Natural killer cell treated with Interleukin-12 subunit alpha and Interleukin-12 subunit beta and Interleukin-15 and Interleukin-18, amount 100 ng/mL, for 72 hours (primary cell): Measurements from ENCODE around the gene RPS6KA4. TPM values are rescaled to one million over a fixed set of nuclear protein-coding genes. Genes with fewer than 3 reads are reported as not detected.

ENCODE experiments used
- ATAC-seq, 2 donors: fragments of 150-1000 bp; cut with Tn5 transposase in 1 of 2; sonication (Bioruptor Pico), chemical (Tn5 transposase) in 1 of 2; 2 replicates each; pipeline ENCODE4 v1.10.0; 2021
- DNase-seq: peaks from one replicate; pipeline ENCODE4 v3.0.0; 2022; ENCODE audit warnings: low spot score
- H3K27ac Mint-ChIP-seq, 2 donors: 1 replicate in 1 of 2; 2 replicates in 1 of 2; pipeline ENCODE4 v1.8.0; 2022; ENCODE audit warnings: mixed read lengths in 2 of 2, mild to moderate bottlenecking in 1 of 2, moderate library complexity in 1 of 2
- H3K27me3 Mint-ChIP-seq, 2 donors: 1 replicate in 1 of 2; 2 replicates in 1 of 2; pipeline ENCODE4 v1.8.0; 2022; ENCODE audit warnings: mixed read lengths in 2 of 2
- H3K36me3 Mint-ChIP-seq: one replicate; pipeline ENCODE4 v1.8.0; 2022; ENCODE audit warnings: mixed read lengths
- H3K4me1 Mint-ChIP-seq, 2 donors: 1 replicate in 1 of 2; 2 replicates in 1 of 2; pipeline ENCODE4 v1.8.0; 2022; ENCODE audit warnings: low read depth in 2 of 2, mixed read lengths in 2 of 2, mild to moderate bottlenecking in 1 of 2
- H3K4me3 Mint-ChIP-seq: one replicate; pipeline ENCODE4 v1.8.0; 2022; ENCODE audit warnings: mixed read lengths
- H3K9me3 Mint-ChIP-seq: 2 replicates; pipeline ENCODE4 v1.8.0; 2022; ENCODE audit warnings: mixed read lengths
- total RNA-seq, 2 donors: library from RNA; stranded (reverse); gene quantifications; one replicate each; pipeline ENCODE4 v1.2.3, GENCODE V29; 2022

The RPS6KA4 gene
- total RNA-seq, 2 donors from 2014 or later, result 20.7 to 29.5 TPM

DNA sequence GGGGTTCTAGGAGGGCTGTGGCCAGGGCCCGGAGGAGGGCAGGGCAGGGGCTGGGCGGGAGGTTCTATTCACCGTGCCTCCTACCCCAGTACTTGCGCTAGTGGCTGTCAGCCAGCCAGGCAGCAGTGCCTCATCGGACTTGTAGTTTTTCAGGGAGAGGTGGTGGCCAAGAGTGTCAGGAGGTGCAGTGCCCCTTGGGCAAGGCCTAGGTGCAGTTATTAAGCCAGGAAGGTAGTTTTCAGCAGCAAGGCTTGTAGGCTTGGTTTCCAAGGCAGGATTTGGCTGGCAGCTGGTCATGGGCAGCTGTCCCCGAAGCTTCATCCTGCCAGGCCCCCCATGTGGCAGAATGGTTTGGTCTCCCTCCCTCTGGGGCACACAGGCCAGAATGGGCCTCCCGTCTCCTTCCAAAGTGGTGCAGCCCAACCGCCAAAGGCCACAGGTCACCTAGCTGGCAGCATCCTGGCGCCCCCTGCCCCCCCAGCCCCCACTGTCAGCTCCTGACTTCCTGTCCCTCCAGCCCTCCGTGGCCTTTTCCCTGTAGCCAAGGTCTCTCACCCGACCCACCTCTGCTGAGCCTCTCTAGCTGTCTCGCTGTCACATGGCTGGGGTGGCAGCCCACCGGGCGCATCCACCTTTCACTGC, 10.5 kb upstream of the RPS6KA4 start:
- H3K4me3 Mint-ChIP-seq, result no peak overlapping the region
- H3K4me1 Mint-ChIP-seq, result peaks cover 5 to 21% of the 10 kb centered on the region in 2 donors
- ATAC-seq, result no peak

DNA sequence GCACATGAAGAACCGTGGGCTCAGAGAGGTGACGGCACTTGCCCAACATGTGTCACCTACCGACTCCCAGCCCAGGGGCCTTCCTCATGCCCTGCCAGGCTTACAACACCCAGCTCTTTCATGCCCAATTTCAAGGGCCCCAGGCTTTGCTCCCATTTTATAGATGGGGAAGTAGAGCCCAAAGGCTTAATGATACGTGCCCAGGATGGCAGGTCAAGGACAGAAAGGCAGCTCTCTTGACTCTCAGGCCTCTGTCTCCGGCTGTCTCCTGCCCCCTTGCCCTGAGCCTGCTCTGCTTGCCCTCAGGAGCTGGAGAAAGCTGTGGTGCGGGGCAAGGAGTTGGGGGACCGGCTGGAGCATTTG, 10.0 kb upstream of the RPS6KA4 start:
- DNase-seq, result no peak
- Mint-ChIP-seq H3K27ac (no peak overlapping the region), H3K9me3 (no peaks in the 10 kb centered on the region), H3K4me1 (peaks cover 5 to 21% of the 10 kb centered on the region in 2 donors), H3K4me3 (no peak overlapping the region), H3K36me3 (no peaks in the 10 kb centered on the region), H3K27me3 (no peaks in the 10 kb centered on the region)
- ATAC-seq, result no peak

More for the DNA sequence above, 10.5 kb upstream of the RPS6KA4 start:
- Mint-ChIP-seq H3K9me3 (no peaks in the 10 kb centered on the region), H3K27me3 (no peaks in the 10 kb centered on the region), H3K27ac (no peak overlapping the region), H3K36me3 (no peaks in the 10 kb centered on the region)
- DNase-seq, result no peak

DNA sequence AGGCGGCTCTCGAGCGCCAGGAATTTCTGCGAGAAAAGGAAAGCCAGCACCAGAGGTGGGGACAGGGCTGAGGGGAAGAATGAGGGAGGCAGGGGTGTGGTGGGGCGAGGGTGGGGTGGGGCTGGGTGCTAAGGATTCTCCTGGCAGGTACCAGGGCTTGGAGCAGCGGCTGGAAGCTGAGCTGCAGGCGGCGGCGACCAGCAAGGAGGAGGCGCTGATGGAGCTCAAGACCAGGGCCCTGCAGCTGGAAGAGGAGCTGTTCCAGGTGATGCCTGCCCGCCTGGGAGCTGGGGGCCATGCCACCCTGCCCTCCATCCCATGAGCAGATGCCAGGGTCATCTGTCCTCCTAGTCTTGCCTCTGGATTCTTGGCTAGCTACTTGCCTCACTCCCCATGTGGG, 9.6 kb upstream of the RPS6KA4 start:
- no peaks in the 10 kb centered on the region for H3K27me3 Mint-ChIP-seq

DNA sequence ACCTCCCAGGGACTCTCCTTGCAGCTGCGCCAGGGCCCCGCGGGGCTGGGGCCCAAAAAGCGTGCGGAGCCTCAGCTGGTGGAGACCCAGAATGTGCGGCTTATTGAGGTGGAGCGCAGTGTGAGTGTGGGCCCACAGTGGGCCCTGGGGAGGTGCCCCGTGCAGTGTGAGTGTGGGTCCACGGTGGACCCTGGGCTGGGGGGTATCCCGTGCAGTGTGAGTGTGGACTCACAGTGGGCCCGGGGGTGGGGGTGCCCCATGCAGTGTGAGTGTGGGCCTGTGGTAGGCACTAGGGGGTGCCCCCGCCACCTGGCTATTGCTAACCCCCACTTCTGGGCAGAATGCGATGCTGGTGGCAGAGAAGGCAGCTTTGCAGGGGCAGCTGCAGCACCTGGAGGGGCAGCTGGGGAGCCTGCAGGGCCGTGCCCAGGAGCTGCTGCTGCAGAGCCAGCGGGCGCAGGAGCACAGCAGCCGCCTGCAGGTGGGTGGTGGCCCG, 7.8 kb upstream of the RPS6KA4 start:
- no peaks in the 10 kb centered on the region for H3K9me3 Mint-ChIP-seq
- H3K4me3 Mint-ChIP-seq, result no peak overlapping the region
- ATAC-seq, result no peak
- DNase-seq, result peak; percentile 39
- H3K27ac Mint-ChIP-seq, result no peak overlapping the region
- no peaks in the 10 kb centered on the region for H3K27me3 Mint-ChIP-seq
- H3K36me3 Mint-ChIP-seq, result no peaks in the 10 kb centered on the region
- H3K4me1 Mint-ChIP-seq, result peaks cover 5 to 13% of the 10 kb centered on the region in 2 donors

More for the DNA sequence above, 9.6 kb upstream of the RPS6KA4 start:
- H3K9me3 Mint-ChIP-seq, result no peaks in the 10 kb centered on the region
- peaks cover 5 to 21% of the 10 kb centered on the region in 2 donors for H3K4me1 Mint-ChIP-seq
- no peak overlapping the region for H3K4me3 Mint-ChIP-seq
- H3K36me3 Mint-ChIP-seq, result no peaks in the 10 kb centered on the region
- ATAC-seq (no peak), DNase-seq (no peak)
- no peak overlapping the region for H3K27ac Mint-ChIP-seq

DNA sequence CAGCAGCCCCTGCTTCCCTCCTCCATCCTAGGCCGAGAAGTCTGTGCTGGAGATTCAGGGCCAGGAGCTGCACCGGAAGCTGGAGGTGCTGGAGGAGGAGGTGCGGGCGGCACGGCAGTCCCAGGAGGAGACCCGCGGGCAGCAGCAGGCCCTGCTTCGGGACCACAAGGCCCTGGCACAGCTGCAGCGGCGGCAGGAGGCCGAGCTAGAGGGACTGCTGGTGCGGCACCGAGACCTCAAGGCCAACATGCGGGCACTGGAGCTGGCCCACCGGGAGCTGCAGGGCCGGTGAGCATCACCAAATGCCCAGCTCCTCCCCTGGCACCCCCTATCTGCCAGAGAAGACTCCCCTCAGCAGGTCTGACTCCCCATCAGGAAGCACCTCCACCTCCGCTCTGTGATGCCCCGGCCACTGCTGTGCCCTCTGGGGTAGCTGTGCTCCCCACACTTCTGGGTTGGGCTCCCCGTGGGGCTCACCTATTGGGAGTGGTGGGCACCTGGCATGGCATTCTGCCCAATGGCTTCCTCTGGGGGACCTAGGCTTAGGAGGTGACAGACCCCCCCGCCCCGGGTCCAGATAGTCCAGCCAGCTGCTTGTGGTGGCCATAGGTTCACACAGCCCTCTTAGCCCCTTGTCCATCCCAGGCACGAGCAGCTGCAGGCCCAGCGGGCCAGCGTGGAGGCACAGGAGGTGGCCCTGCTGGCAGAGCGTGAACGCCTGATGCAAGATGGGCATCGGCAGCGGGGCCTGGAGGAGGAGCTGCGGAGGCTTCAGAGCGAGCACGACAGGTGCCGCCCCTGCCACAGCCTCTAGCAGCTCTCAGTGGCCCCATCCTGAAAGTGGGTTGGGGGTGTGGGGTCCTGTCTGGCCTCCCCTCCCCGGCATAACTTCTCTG, 6.6 kb upstream of the RPS6KA4 start:
- Mint-ChIP-seq H3K27me3 (no peaks in the 10 kb centered on the region), H3K9me3 (no peaks in the 10 kb centered on the region), H3K27ac (no peak overlapping the region), H3K36me3 (no peaks in the 10 kb centered on the region), H3K4me3 (no peak overlapping the region), H3K4me1 (peaks cover 9 to 13% of the 10 kb centered on the region in 2 donors)
- ATAC-seq (no peak), DNase-seq (peak; percentile 58)

DNA sequence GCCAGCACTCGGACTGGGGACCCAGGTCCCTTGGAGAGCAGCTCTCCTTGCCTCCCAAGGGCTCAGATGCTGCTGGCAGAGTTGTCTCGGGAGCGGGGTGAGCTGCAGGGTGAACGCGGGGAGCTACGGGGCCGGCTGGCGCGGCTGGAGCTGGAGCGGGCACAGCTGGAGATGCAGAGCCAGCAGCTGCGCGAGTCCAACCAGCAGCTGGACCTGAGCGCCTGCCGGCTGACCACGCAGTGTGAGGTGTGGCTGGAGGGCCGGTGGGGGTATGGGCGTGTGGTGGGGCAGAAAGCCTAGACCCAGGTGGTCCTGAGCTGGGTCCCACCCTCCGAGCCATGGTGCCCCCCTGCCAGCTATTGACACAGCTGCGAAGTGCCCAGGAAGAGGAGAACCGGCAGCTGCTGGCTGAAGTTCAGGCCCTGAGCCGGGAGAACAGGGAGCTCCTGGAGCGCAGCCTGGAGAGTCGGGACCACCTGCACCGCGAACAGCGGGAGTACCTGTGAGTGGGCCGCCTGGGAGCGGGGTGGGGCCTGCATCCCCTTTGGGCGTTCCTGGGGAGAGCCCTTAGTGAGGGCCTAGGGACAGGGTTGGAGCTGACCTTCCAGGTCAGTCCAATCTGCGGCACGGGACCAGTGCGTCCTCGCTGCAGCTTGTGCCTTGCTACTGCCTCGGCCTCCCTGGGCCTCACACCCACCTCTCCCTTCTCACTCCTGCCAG, 5.8 kb upstream of the RPS6KA4 start:
- peaks cover 7 to 16% of the 10 kb centered on the region in 2 donors for H3K4me1 Mint-ChIP-seq
- H3K36me3 Mint-ChIP-seq, result no peaks in the 10 kb centered on the region
- no peaks in the 10 kb centered on the region for H3K9me3 Mint-ChIP-seq
- ATAC-seq (no peak), DNase-seq (no peak)
- H3K27me3 Mint-ChIP-seq, result no peaks in the 10 kb centered on the region
- H3K4me3 Mint-ChIP-seq, result no peak overlapping the region
- H3K27ac Mint-ChIP-seq, result no peak overlapping the region

DNA sequence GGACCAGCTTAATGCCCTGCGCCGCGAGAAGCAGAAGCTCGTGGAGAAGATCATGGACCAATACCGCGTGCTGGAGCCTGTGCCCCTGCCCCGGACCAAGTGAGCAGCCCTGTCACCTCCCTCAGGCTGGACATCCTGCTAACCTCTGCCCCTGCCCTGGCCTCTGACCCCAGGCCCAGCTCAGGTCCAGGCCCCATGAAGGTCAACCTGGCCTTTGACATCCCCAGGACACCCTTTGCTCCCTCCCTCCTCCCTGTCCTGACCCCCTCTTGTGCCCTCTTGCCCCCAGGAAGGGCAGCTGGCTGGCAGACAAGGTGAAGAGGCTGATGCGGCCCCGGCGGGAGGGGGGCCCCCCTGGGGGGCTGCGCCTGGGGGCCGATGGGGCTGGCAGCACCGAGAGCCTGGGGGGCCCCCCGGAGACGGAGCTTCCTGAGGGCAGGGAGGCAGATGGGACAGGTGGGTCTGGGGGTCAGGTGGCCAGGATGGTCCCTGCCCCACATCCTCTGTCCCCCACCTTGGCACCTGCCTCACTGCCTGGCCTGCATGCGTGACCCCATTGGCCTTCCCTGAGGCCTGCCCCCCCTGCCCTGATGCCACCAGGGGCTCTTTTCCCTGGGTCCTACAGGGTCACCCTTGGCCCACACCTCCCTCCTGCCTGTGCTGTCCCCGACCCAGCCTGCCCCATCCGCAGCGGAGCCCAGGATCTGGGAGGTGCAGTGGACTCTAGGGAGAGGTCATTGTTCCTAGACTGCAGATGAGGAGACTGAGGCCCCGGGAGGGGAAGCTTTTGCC, 5.1 kb upstream of the RPS6KA4 start:
- no peaks in the 10 kb centered on the region for H3K27me3 Mint-ChIP-seq
- H3K9me3 Mint-ChIP-seq, result no peaks in the 10 kb centered on the region
- no peak for DNase-seq
- H3K27ac Mint-ChIP-seq, result no peak overlapping the region
- no peak for ATAC-seq
- H3K36me3 Mint-ChIP-seq, result no peaks in the 10 kb centered on the region
- H3K4me3 Mint-ChIP-seq, result no peak overlapping the region
- H3K4me1 Mint-ChIP-seq, result peaks cover 7 to 16% of the 10 kb centered on the region in 2 donors

DNA sequence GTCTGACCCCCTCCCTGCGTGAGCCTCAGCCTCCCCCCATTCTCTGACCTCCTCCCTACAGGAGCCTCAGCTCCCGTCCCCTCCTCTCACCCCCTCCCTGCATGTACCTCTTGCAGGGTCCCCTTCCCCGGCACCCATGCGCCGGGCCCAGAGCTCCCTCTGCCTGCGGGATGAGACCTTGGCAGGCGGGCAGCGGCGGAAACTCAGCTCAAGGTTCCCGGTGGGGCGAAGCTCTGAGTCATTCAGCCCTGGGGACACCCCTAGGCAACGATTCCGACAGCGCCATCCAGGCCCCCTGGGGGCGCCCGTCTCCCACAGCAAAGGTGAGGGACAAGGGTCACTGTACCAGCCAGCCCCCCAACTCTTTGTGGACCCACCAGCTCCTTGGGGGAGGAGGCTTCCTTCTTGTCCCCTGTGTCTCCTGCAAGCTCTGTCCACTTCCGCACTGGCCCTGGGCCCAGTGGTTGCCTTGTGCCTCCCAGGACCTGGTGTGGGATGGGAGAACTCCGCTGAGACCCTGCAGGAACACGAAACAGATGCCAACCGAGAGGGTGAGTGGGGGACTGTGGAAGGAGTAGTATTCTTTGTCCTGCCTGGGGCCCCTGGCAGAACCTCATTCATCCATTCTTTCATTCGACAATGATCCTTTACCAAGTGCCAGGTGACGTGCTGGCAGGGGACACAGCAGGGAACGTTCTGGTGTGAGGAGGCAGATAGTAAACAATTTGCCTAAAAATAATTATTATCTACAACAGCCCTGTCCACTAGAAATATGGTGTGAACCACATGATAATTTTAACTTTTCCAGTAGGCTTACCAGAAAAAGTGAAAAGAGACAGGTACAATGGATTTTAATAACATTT, 3.7 kb upstream of the RPS6KA4 start:
- peaks cover 16 to 22% of the 10 kb centered on the region in 2 donors for H3K4me1 Mint-ChIP-seq
- no peaks in the 10 kb centered on the region for H3K9me3 Mint-ChIP-seq
- H3K27me3 Mint-ChIP-seq, result no peaks in the 10 kb centered on the region
- no peak overlapping the region for H3K27ac Mint-ChIP-seq
- no peak overlapping the region for H3K4me3 Mint-ChIP-seq
- no peak for ATAC-seq
- H3K36me3 Mint-ChIP-seq, result no peaks in the 10 kb centered on the region
- peak; percentile 22 for DNase-seq

DNA sequence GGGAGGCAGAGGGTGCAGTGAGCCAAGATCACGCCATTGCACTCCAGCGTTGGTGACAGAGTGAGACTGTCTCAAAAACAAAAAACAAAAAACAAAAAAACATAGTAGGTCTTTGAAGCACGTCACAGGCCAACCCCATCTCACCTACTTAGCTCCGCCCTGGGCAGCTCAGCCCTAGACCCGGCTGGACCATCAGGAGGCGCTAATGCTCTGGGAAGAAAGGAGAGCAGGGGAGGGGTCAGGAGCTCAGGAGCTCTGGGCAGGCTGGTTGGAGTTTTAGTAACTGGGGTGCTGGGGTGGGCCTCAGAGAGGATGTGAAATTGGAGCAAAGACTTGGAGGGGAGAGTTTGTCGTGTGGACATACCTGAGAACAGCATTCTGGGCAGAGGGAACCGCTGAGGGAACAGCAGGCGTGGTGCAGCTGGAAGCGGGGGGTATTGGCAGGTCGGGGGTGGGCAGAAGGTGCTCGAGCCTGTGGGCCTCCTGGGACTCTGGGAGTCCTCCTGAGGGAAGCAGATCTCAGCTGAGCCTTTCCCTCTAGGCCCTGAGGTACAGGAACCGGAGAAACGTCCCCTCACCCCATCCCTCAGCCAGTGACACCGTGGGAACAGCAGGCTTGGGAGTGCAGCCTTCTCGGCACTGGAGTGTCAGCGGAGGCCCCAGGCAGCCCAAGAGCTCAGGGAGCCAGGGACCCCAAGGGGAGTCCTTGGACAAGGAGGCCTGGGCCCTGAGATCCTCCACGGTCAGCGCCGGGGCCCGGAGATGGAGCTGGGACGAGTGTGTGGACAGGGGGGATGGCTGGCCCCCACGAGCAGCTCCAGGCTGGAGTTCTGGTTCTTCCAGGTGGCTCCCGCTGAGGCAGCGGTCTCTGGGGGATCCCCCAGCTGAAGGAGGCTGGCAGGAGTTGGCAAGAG, 2.2 kb upstream of the RPS6KA4 start:
- peak overlapping the region; percentile 47 for H3K4me3 Mint-ChIP-seq
- ATAC-seq (no peak), DNase-seq (no peak)

DNA sequence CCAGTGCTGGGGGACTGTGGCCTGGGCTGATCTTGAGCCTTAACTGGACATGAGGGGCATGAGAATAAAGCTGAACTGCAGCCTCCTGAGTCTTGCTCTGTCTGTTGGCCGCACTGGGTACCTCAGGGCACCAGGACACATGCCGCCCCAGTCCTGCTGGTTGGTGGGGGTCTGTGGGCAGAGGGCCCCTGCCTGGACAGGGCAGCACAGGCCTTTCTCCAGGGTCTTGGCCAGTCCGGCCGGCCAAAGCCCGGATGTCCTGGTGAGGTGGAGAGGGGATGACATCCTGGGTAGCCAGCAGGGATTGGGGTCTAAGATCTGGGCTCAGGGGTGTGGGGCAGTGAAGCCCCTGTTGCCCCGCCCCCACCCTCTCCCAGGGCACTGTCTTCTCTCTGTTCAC, 1.5 kb upstream of the RPS6KA4 start:
- no peak for ATAC-seq
- H3K4me3 Mint-ChIP-seq, result peak overlapping the region; percentile 64

More for the DNA sequence above, 2.2 kb upstream of the RPS6KA4 start:
- peaks cover 16 to 19% of the 10 kb centered on the region in 2 donors for H3K4me1 Mint-ChIP-seq
- no peak overlapping the region for H3K27ac Mint-ChIP-seq
- H3K27me3 Mint-ChIP-seq, result no peaks in the 10 kb centered on the region
- no peaks in the 10 kb centered on the region for H3K36me3 Mint-ChIP-seq
- H3K9me3 Mint-ChIP-seq, result no peaks in the 10 kb centered on the region

DNA sequence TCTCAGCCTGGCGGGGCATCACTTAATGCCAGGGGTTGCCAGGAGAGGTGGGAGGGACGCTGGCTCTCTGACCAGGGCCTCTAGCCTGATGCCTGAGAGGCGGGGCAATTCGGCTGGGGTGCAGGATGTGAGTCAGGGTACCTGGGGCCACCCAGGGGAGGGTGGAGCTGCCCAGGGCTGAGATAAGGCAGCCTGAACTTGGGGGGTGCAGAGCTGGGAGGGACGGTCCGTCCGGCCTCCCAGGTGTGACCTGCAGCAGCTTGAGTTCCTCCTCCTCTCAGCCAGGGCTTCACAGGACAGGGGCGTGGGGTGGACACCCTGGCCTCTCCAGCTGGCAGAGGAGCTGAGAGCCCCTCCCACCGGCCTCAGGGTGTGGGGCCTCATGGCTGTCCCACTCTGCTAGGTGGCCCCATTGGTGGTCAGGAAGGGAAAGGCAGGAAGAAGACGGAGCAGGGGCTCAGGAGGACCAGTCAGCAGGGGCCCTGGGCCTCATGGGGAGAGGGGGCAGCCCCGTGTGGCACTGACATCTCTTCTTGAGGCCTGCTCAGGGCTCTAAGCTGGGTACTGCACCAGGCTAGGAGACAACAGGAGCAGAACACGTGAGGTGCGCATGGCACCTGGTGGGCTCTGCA, 942 bp upstream of the RPS6KA4 start:
- H3K27ac Mint-ChIP-seq, result peak overlapping the region in 1 of 2 donors; percentile 35
- no peak for DNase-seq
- H3K9me3 Mint-ChIP-seq, result no peaks in the 10 kb centered on the region
- peak; percentile 31 to 41 for ATAC-seq
- H3K36me3 Mint-ChIP-seq, result no peaks in the 10 kb centered on the region
- peaks cover 16 to 18% of the 10 kb centered on the region in 2 donors for H3K4me1 Mint-ChIP-seq
- no peaks in the 10 kb centered on the region for H3K27me3 Mint-ChIP-seq
- H3K4me3 Mint-ChIP-seq, result peak overlapping the region; percentile 64

More for the DNA sequence above, 1.5 kb upstream of the RPS6KA4 start:
- Mint-ChIP-seq H3K4me1 (peaks cover 16 to 18% of the 10 kb centered on the region in 2 donors), H3K27me3 (no peaks in the 10 kb centered on the region), H3K36me3 (no peaks in the 10 kb centered on the region), H3K27ac (peak overlapping the region in 1 of 2 donors; percentile 35), H3K9me3 (no peaks in the 10 kb centered on the region)
- no peak for DNase-seq
